ENCODE measurements around the gene TANGO6. TPM values are rescaled to one million over a fixed set of nuclear protein-coding genes. Genes with fewer than 3 reads are reported as not detected.

Gene TANGO6
- total RNA-seq, 2 donors from 2014 or later = 6.4 to 10.9 TPM

DNA sequence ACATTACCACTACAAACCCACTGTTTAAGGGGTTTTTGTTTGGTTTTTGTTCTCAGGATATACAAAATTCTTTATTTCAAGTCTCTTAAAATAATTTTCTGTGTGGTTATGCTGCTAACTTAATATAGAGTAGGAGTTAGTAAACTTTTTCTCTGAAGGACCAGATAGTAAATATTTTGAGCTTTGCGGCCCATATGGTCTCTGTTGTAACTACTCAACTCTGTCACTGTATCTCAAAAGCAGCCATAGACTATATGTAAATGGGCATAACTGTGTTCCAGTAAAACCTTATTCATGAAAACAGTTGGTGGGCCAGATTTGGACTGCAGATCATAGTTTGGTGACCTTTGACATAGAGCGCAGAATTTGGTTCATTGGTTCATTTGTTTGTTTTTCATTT lies 7.2 kb downstream of the TANGO6 start:
- H3K4me3 ChIP-seq = no peak overlapping the region
- no peaks in the 10 kb centered on the region for H3K36me3 ChIP-seq
- H3K4me1 ChIP-seq = no peaks in the 10 kb centered on the region
- H3K9me3 ChIP-seq = no peaks in the 10 kb centered on the region
- H3K27ac ChIP-seq = no peak overlapping the region
- no peaks in the 10 kb centered on the region for H3K27me3 ChIP-seq
- TF ChIP-seq, protein P1, sequence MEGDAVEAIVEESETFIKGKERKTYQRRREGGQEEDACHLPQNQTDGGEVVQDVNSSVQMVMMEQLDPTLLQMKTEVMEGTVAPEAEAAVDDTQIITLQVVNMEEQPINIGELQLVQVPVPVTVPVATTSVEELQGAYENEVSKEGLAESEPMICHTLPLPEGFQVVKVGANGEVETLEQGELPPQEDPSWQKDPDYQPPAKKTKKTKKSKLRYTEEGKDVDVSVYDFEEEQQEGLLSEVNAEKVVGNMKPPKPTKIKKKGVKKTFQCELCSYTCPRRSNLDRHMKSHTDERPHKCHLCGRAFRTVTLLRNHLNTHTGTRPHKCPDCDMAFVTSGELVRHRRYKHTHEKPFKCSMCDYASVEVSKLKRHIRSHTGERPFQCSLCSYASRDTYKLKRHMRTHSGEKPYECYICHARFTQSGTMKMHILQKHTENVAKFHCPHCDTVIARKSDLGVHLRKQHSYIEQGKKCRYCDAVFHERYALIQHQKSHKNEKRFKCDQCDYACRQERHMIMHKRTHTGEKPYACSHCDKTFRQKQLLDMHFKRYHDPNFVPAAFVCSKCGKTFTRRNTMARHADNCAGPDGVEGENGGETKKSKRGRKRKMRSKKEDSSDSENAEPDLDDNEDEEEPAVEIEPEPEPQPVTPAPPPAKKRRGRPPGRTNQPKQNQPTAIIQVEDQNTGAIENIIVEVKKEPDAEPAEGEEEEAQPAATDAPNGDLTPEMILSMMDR (IDR thresholded peaks at IDR 0.05) = no peak
- DNase-seq (ENCODE audit: low spot score) = no peak

DNA sequence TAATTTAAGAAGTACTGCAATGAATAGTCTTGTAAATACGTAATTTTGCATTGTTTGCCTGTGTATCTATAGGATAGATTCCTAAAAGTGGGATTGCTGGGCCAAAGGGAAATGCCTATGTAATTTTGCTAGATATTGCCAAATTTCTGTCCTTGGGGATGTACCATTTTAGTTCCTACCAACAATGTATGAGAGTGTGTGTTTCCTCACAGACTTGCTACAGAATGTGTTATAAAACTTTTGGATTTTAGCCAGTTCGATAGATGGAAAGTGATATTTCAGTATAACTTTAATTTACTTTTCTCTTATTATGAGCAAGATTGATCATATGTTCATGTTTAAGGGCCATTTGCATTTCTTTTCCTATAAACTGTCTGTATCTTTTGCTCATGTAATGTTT lies 8.3 kb downstream of the TANGO6 start:
- no peak overlapping the region for H3K27ac ChIP-seq
- H3K4me1 ChIP-seq = no peaks in the 10 kb centered on the region
- H3K36me3 ChIP-seq = no peaks in the 10 kb centered on the region
- H3K27me3 ChIP-seq = no peaks in the 10 kb centered on the region
- no peak overlapping the region for H3K4me3 ChIP-seq
- no peaks in the 10 kb centered on the region for H3K9me3 ChIP-seq
- TF ChIP-seq, protein P1 (IDR thresholded peaks at IDR 0.05) = no peak
- no peak for DNase-seq (ENCODE audit: low spot score)

DNA sequence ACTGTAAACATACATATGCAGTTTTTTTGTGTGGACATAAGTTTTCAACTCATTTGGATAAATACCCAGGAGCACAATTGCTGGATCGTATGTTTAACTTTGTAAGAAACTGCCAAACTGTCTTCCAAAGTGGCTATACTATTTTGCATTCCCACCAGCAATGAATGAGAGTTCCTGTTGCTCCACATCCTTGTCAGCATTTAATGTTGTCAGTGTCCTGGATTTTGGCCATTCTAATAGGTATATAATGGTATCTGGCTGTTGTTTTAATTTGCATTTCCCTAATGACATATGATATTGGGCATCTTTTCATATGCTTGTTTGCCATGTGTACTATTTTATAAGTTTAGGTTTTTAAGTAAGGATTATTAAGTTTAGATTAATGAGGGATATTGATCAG lies 14.1 kb downstream of the TANGO6 start:
- no peaks in the 10 kb centered on the region for H3K27me3 ChIP-seq
- peaks cover 16% of the 10 kb centered on the region for H3K36me3 ChIP-seq
- TF ChIP-seq, protein P1 (IDR thresholded peaks at IDR 0.05) = no peak
- no peak for DNase-seq (ENCODE audit: low spot score)
- no peak overlapping the region for H3K4me3 ChIP-seq
- H3K27ac ChIP-seq = no peak overlapping the region
- H3K9me3 ChIP-seq = peaks cover 0 to 5% of the 10 kb centered on the region in 2 donors
- H3K4me1 ChIP-seq = no peaks in the 10 kb centered on the region

DNA sequence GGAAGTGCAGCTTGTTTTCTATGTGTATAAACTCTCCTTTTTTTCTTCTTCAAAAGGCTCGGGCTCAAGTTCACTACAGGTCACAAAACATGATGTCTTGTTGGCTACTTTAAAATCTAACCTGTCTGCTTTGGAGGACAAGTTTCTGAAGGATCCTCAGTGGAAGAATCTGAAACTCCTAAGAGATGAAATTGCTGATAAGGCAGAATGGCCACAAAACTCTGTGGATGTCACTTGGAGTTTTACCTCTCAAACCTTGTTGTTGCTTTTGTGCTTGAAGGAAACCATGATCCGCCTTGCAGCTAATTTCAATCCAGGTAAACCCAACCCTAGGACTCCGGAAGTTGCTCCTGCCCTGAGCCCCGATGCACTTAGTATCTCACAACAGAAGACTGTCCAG lies 16.5 kb downstream of the TANGO6 start:
- no peaks in the 10 kb centered on the region for H3K27me3 ChIP-seq
- peaks cover 21% of the 10 kb centered on the region for H3K36me3 ChIP-seq
- DNase-seq (ENCODE audit: low spot score) = no peak
- peaks cover 0 to 5% of the 10 kb centered on the region in 2 donors for H3K9me3 ChIP-seq
- H3K27ac ChIP-seq = no peak overlapping the region
- no peaks in the 10 kb centered on the region for H3K4me1 ChIP-seq
- no peak overlapping the region for H3K4me3 ChIP-seq
- TF ChIP-seq, protein P1 (IDR thresholded peaks at IDR 0.05) = no peak

DNA sequence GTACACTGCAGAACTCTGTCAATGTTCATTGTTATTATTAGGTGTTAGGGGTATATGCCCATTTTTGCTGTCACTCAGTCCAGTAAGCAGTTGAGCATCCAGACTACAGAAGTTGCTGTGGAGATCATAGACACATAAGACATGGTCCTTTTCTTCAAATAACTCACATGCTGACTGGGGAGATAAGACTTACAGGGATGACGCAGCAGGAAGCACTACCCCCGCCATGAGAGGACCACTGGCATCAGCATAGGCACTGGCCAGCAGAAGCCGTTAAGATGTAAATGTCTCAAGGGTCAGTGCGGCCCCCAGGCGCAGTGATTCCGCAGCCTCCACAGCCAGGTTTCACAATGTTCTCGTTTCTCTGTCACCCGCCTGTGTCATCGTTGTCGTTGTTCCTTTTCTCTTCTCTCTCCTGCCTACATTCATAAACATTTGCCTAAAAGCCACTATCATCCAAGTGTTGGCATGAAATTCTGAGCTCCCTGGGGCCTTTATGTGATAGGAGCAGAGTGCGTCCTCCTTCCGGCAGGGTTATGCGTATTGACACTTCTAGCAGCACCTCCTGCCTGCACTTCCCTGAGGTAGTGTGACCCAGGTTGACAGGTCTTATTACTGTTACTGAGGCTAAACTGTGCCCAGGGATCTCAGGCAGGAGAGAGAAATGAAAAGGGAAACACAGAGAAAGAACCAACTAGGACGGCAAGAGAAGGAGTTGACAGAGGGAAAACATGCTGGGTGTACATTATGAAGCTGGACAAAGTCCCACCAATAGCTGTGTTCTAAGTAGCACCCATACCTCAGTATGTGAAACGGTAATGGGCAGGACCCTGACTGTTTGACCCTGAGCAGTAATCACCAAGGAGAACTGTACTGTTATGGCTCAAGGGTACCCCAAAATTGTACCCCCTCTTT lies 17.9 kb downstream of the TANGO6 start:
- H3K36me3 ChIP-seq = peaks cover 21% of the 10 kb centered on the region

More for the DNA sequence above, 17.9 kb downstream of the TANGO6 start:
- no peak overlapping the region for H3K4me3 ChIP-seq
- no peaks in the 10 kb centered on the region for H3K27me3 ChIP-seq
- TF ChIP-seq, protein P1 (IDR thresholded peaks at IDR 0.05) = no peak
- H3K4me1 ChIP-seq = no peaks in the 10 kb centered on the region
- no peak for DNase-seq (ENCODE audit: low spot score)
- no peak overlapping the region for H3K27ac ChIP-seq
- peaks cover 0 to 5% of the 10 kb centered on the region in 2 donors for H3K9me3 ChIP-seq

All from right atrium auricular region (tissue), 2 donors.